Stomach (tissue), 9 donors: ENCODE results near the gene SMARCB1. TPM values are rescaled to one million over a fixed set of nuclear protein-coding genes. Genes with fewer than 3 reads are reported as not detected.

Experiments
- DNase-seq, 2 donors: peaks; one replicate each; pipeline versions ENCODE4 v3.0.0 to v3.0.0-alpha.2; 2013 to 2019
- H3K27ac ChIP-seq, 5 donors: fragments of 200-600 bp in 4 of 5; sonication (generic) in 4 of 5; one replicate each; pipeline ENCODE4 v1.5.1; 2013 to 2019; ENCODE audit warnings: mild to moderate bottlenecking in 1 of 5, moderate library complexity in 1 of 5
- H3K27me3 ChIP-seq, 3 donors: fragments of 200-600 bp; sonication (generic); one replicate each; pipeline ENCODE4 v1.5.1; 2017 to 2019; ENCODE audit warnings: mixed run types in 1 of 3
- H3K36me3 ChIP-seq, 4 donors: fragments of 200-600 bp; sonication (generic); 1 replicate in 3 of 4; 2 replicates in 1 of 4; pipeline ENCODE4 v1.5.1; 2016 to 2019
- H3K4me1 ChIP-seq, 4 donors: fragments of 200-600 bp; sonication (generic); one replicate each; pipeline ENCODE4 v1.5.1; 2016 to 2019
- H3K4me3 ChIP-seq, 4 donors: fragments of 200-600 bp; sonication (generic) in 3 of 4; one replicate each; pipeline ENCODE4 v1.5.1; 2016 to 2019; ENCODE audit warnings: mild to moderate bottlenecking in 1 of 4
- H3K9me3 ChIP-seq, 4 donors: fragments of 200-600 bp; sonication (generic); one replicate each; pipeline ENCODE4 v1.5.1; 2016 to 2019
- EP300 ChIP-seq: sonication (generic); formaldehyde crosslinking; IDR thresholded peaks from one replicate; pipeline ENCODE4 v1.6.1; 2017; ENCODE audit warnings: antibody characterized with exemption
- POLR2A ChIP-seq, 4 donors: fragments of 450-650 bp; IDR thresholded peaks; one replicate each; pipeline ENCODE4 v1.6.1; 2016; ENCODE audit warnings: antibody characterized with exemption in 4 of 4, control low read depth in 2 of 4, mild to moderate bottlenecking in 1 of 4, moderate library complexity in 1 of 4
- POLR2AphosphoS5 ChIP-seq, 3 donors: sonication (generic); formaldehyde crosslinking; IDR thresholded peaks; one replicate each; pipeline ENCODE4 v1.6.1; 2016; ENCODE audit warnings: antibody characterized with exemption in 3 of 3
- WGBS, 5 donors: extraction: QIAGEN DNeasy Blood & Tissue Kit in 3 of 5; methylation state at CpG; one replicate each; pipeline versions ENCODE4 v1.1.5 to v1.1.7; 2013 to 2018; 5-methylcytosine and 5-hydroxymethylcytosine counted together
- intact Hi-C: fragments of 100-400 bp; cut with DNase I; formaldehyde crosslinking; loops from one replicate; pipeline ENCODE4 v1.15.1; 2023; ENCODE audit warnings: low total_unique reads
- polyA plus RNA-seq, 3 donors: library from polyadenylated mRNA; stranded (reverse); fragments of 200-250 nt; gene quantifications; one replicate each; pipeline ENCODE4 v1.2.3, GENCODE V29; 2013
- total RNA-seq, 5 donors: library from RNA; depleted of rRNA; stranded (reverse); fragments of >200 nt; gene quantifications; one replicate each; pipeline versions ENCODE4 v1.1.0 to v1.2.3, GENCODE V29; 2014 to 2016
- TF ChIP-seq, protein P1 (sequence below), 7 experiments: fragments of 450-650 bp in 4 of 7; fragments of 200-600 bp in 3 of 7; sonication (generic) in 3 of 7; IDR thresholded peaks; one replicate each; pipeline ENCODE4 v1.5.1; 2016 to 2019; ENCODE audit warnings: antibody characterized with exemption in 7 of 7, control low read depth in 2 of 7, mild to moderate bottlenecking in 1 of 7
- donor health status: healthy with polysubstance abuse.
- donor health status: Bipolar disorder and iron deficiency.
- donor health status: healthy.

Gene SMARCB1
- total and polyA plus RNA-seq, 8 donors, result 13.4 to 74.6 (median 40.8) TPM

- intact Hi-C loops, result no loop called here
- no peaks in the 10 kb centered on the region for H3K9me3 ChIP-seq
- no peaks in the 10 kb centered on the region for H3K27me3 ChIP-seq
- H3K27ac ChIP-seq, result no peak overlapping the region
- no peak overlapping the region for H3K4me3 ChIP-seq
- H3K4me1 ChIP-seq, result peaks cover 4 to 33% (median 23%) of the 10 kb centered on the region in 4 donors
- peak in 1 of 2 donors; percentile 1 for DNase-seq
- TF ChIP-seq, protein P1, sequence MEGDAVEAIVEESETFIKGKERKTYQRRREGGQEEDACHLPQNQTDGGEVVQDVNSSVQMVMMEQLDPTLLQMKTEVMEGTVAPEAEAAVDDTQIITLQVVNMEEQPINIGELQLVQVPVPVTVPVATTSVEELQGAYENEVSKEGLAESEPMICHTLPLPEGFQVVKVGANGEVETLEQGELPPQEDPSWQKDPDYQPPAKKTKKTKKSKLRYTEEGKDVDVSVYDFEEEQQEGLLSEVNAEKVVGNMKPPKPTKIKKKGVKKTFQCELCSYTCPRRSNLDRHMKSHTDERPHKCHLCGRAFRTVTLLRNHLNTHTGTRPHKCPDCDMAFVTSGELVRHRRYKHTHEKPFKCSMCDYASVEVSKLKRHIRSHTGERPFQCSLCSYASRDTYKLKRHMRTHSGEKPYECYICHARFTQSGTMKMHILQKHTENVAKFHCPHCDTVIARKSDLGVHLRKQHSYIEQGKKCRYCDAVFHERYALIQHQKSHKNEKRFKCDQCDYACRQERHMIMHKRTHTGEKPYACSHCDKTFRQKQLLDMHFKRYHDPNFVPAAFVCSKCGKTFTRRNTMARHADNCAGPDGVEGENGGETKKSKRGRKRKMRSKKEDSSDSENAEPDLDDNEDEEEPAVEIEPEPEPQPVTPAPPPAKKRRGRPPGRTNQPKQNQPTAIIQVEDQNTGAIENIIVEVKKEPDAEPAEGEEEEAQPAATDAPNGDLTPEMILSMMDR (IDR thresholded peaks at IDR 0.05), result no peak
- TF ChIP-seq POLR2AphosphoS5 (IDR thresholded peaks at IDR 0.05), result no peak
- no peak for TF ChIP-seq EP300
- no peak for TF ChIP-seq POLR2A (IDR thresholded peaks at IDR 0.05)
- 83 to 95% (median 92%) methylated on average over 10 to 16 of the region's 16 CpGs for WGBS, 5 donors
- H3K36me3 ChIP-seq, result no peaks in the 10 kb centered on the region
Observed at GRCh38 chr22:23779083-23779482, 7.7 kb upstream of the SMARCB1 start.

DNA sequence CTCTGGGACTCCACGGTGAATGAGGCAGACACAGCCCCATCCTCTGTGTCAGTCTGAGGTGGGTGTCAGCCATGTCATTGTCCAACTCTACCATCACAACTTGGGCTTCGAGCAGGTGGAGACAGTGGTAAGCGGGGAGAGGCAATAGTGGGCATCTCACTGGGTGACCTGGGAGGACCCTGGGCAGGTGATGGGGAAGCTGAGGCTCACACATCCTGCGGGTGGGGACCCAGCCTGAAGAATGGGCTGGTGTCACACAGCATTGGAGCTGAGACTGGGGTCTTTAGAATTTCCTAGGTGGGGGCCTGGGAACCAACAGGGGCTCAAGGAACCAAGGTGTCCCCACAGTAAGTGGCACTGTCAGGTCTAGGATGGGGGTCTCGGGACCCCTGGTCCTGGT is 7.0 kb upstream of the SMARCB1 start:
- no peaks in the 10 kb centered on the region for H3K27me3 ChIP-seq
- TF ChIP-seq, protein P1 (IDR thresholded peaks at IDR 0.05), result no peak
- TF ChIP-seq POLR2AphosphoS5 (IDR thresholded peaks at IDR 0.05) (no peak), POLR2A (IDR thresholded peaks at IDR 0.05) (no peak), EP300 (no peak)
- H3K27ac ChIP-seq, result no peak overlapping the region
- no peaks in the 10 kb centered on the region for H3K9me3 ChIP-seq
- no peak overlapping the region for H3K4me3 ChIP-seq
- no peaks in the 10 kb centered on the region for H3K36me3 ChIP-seq
- DNase-seq, result peak in 1 of 2 donors; percentile 0
- H3K4me1 ChIP-seq, result peaks cover 4 to 33% (median 22%) of the 10 kb centered on the region in 4 donors
- intact Hi-C loops, result no loop called here
- 67 to 92% (median 86%) methylated on average over 1 to 5 of the region's 5 CpGs for WGBS, 5 donors

DNA sequence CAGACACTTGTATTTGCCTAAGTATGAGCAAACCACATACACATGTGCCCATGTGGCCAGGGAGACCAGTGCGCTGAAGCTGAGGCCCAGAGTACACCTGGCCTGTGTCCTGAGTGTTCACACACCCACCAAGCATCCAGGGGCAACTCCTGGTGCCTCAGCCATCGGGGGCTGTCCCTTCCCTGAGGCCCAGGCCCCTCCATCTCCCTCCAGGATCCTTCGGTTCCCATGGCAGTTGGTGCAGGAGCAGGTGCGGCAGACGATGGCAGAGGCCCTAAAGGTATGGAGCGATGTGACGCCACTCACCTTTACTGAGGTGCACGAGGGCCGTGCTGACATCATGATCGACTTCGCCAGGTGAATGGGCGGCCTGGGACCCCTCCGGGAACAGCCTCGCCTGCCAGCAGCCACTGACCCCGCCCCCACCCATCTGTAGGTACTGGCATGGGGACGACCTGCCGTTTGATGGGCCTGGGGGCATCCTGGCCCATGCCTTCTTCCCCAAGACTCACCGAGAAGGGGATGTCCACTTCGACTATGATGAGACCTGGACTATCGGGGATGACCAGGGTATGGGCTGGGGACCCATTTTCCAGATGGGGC is 6.5 kb upstream of the SMARCB1 start:
- H3K36me3 ChIP-seq, result no peaks in the 10 kb centered on the region
- WGBS, 5 donors, result 87 to 95% (median 89%) methylated on average over 18 to 20 of the region's 20 CpGs
- intact Hi-C loops, result no loop called here
- peak in 1 of 2 donors; percentile 3 for DNase-seq
- no peaks in the 10 kb centered on the region for H3K27me3 ChIP-seq
- no peak overlapping the region for H3K27ac ChIP-seq
- H3K9me3 ChIP-seq, result no peaks in the 10 kb centered on the region
- H3K4me1 ChIP-seq, result peaks cover 4 to 28% (median 17%) of the 10 kb centered on the region in 4 donors
- no peak for TF ChIP-seq POLR2AphosphoS5 (IDR thresholded peaks at IDR 0.05)
- TF ChIP-seq, protein P1 (IDR thresholded peaks at IDR 0.05), result no peak
- no peak for TF ChIP-seq EP300
- no peak for TF ChIP-seq POLR2A (IDR thresholded peaks at IDR 0.05)
- no peak overlapping the region for H3K4me3 ChIP-seq

DNA sequence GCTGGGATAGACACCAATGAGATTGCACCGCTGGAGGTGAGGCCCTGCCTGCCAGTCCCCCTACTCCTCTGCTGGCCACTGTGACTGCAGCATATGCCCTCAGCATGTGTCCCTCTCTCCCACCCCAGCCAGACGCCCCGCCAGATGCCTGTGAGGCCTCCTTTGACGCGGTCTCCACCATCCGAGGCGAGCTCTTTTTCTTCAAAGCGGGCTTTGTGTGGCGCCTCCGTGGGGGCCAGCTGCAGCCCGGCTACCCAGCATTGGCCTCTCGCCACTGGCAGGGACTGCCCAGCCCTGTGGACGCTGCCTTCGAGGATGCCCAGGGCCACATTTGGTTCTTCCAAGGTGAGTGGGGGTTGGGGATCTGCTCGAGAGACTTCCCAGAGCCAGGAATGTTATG is 5.7 kb upstream of the SMARCB1 start:
- H3K9me3 ChIP-seq, result no peaks in the 10 kb centered on the region
- peaks cover 5 to 28% (median 18%) of the 10 kb centered on the region in 4 donors for H3K4me1 ChIP-seq
- WGBS, 5 donors, result 74 to 93% (median 90%) methylated on average over 4 to 15 of the region's 15 CpGs
- H3K36me3 ChIP-seq, result no peaks in the 10 kb centered on the region
- no peaks in the 10 kb centered on the region for H3K27me3 ChIP-seq
- intact Hi-C loops, result no loop called here
- no peak overlapping the region for H3K27ac ChIP-seq
- DNase-seq, result peak in 1 of 2 donors; percentile 58
- no peak overlapping the region for H3K4me3 ChIP-seq
- TF ChIP-seq EP300, result no peak
- TF ChIP-seq, protein P1 (IDR thresholded peaks at IDR 0.05), result no peak
- TF ChIP-seq POLR2A (IDR thresholded peaks at IDR 0.05), result no peak
- no peak for TF ChIP-seq POLR2AphosphoS5 (IDR thresholded peaks at IDR 0.05)
